Right lobe of liver (tissue), 4 donors: ENCODE measurements around the gene CLDN19.

Experiments used
- POLR2A ChIP-seq: fragments of 450-650 bp; IDR thresholded peaks from one replicate; pipeline ENCODE4 v1.6.1; 2017; ENCODE audit warnings: antibody characterized with exemption, mild to moderate bottlenecking
- TF ChIP-seq, protein P1 (sequence below), 4 donors: fragments of 200-600 bp in 3 of 4; fragments of 450-650 bp in 1 of 4; IDR thresholded peaks; one replicate each; pipeline versions ENCODE4 v1.5.1 to v1.8.0; 2016 to 2022; ENCODE audit warnings: antibody characterized with exemption in 4 of 4, mild to moderate bottlenecking in 2 of 4
- donor health status: DM: no; HTN: no; CAD: no.
- donor health status: DM: no; HTN: no; CAD: no.
- donor health status: DM: no; HTN: yes; CAD: no.

DNA sequence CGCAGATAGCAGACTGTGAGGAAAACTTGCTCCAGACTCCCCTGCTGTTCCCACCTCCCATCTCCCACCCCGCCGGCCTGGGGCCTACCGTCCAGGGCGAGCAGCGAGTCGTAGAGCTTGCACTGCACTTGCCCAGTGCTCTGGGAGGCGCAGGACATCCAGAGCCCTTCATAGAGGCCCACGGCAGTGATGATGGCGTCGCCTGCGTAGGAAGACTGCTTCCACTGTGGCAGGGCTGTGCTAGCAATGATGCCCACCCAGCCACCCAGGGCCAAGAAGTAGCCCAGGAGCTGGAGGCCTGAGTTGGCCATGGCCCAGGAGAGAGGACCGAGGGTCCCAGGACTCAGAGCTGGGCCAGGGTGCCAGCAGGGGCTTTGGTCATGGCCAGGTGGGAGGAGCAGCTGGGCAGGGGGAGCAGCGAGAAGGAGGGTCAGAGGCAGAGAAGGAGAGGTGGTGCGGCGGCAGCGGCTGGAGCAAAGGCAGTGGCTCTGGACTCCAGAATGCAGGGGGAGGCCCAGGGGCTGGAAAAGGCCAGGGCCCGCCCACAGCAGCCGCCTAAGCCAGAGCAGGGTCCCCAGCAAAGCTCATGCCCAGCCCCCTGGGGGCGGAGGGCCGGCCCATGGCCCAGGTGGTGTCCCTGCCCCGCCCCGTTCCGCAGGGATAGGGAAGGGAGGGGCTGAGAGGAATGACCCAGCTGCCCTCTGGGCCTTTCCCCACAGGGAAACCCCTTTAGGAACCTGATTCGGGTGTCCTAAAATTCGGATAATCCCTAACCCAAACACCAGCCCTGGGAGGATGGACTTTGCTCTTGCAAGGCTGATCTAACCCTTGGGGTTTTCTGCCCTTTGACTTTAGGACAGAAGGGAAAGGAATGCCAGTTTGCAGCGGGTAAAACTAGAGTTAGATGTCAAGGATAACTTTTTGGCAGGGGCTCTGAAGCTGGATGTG lies at the start of gene CLDN19:
- no peak for TF ChIP-seq POLR2A
- TF ChIP-seq, protein P1, sequence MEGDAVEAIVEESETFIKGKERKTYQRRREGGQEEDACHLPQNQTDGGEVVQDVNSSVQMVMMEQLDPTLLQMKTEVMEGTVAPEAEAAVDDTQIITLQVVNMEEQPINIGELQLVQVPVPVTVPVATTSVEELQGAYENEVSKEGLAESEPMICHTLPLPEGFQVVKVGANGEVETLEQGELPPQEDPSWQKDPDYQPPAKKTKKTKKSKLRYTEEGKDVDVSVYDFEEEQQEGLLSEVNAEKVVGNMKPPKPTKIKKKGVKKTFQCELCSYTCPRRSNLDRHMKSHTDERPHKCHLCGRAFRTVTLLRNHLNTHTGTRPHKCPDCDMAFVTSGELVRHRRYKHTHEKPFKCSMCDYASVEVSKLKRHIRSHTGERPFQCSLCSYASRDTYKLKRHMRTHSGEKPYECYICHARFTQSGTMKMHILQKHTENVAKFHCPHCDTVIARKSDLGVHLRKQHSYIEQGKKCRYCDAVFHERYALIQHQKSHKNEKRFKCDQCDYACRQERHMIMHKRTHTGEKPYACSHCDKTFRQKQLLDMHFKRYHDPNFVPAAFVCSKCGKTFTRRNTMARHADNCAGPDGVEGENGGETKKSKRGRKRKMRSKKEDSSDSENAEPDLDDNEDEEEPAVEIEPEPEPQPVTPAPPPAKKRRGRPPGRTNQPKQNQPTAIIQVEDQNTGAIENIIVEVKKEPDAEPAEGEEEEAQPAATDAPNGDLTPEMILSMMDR (IDR thresholded peaks at IDR 0.05): no peak
